Upper lobe of left lung (tissue), 6 donors: ENCODE results near the gene PKLR. TPM values are rescaled to one million over a fixed set of nuclear protein-coding genes. Genes with fewer than 3 reads are reported as not detected.

ENCODE experiments used
- ATAC-seq, 2 donors: fragments of 200-7000 bp; cut with Tn5 transposase; one replicate each; pipeline ENCODE4 v1.9.1; 2022; ENCODE audit warnings: mild to moderate bottlenecking in 2 of 2, moderate library complexity in 2 of 2; ENCODE audit not compliant: low FRiP score in 2 of 2
- DNase-seq, 2 donors: peaks; one replicate each; pipeline ENCODE4 v3.0.0-alpha.2; 2019 to 2020
- H3K27ac ChIP-seq, 4 donors: fragments of 200-600 bp; sonication (generic); one replicate each; pipeline ENCODE4 v1.5.1; 2016 to 2019
- H3K27me3 ChIP-seq, 4 donors: fragments of 200-600 bp; sonication (generic); one replicate each; pipeline ENCODE4 v1.5.1; 2017 to 2019
- H3K36me3 ChIP-seq, 4 donors: fragments of 200-600 bp; sonication (generic); one replicate each; pipeline ENCODE4 v1.5.1; 2016 to 2019
- H3K4me1 ChIP-seq, 4 donors: fragments of 200-600 bp; sonication (generic); one replicate each; pipeline ENCODE4 v1.5.1; 2018 to 2019
- H3K4me3 ChIP-seq, 4 donors: fragments of 200-600 bp; sonication (generic); one replicate each; pipeline ENCODE4 v1.5.1; 2017 to 2019; ENCODE audit warnings: mild to moderate bottlenecking in 2 of 4, moderate library complexity in 1 of 4
- H3K9me3 ChIP-seq, 4 donors: fragments of 200-600 bp; sonication (generic); one replicate each; pipeline ENCODE4 v1.5.1; 2018 to 2019
- EP300 ChIP-seq, 4 donors: sonication (generic); formaldehyde crosslinking; IDR thresholded peaks; one replicate each; pipeline ENCODE4 v1.5.1; 2017; ENCODE audit warnings: antibody characterized with exemption in 4 of 4, control low read depth in 2 of 4
- POLR2A ChIP-seq, 4 donors: fragments of 450-650 bp; IDR thresholded peaks; one replicate each; pipeline ENCODE4 v1.5.1; 2016 to 2017; ENCODE audit warnings: antibody characterized with exemption in 4 of 4, mild to moderate bottlenecking in 2 of 4
- POLR2AphosphoS5 ChIP-seq, 2 donors: sonication (generic); formaldehyde crosslinking; IDR thresholded peaks; one replicate each; pipeline ENCODE4 v1.5.1; 2017; ENCODE audit warnings: antibody characterized with exemption in 2 of 2
- WGBS, 2 donors: methylation state at CpG; one replicate each; pipeline ENCODE4 v1.1.5; 2017 to 2018; 5-methylcytosine and 5-hydroxymethylcytosine counted together
- total RNA-seq, 6 donors: library from RNA; depleted of rRNA in 4 of 6; stranded (reverse); fragments of >200 nt in 4 of 6; gene quantifications; one replicate each; pipeline versions ENCODE4 v1.1.0 to v1.2.1, GENCODE V29; 2016 to 2021
- TF ChIP-seq, protein P1 (sequence below), 6 experiments: fragments of 450-650 bp in 4 of 6; fragments of 200-600 bp in 2 of 6; sonication (generic) in 2 of 6; IDR thresholded peaks; one replicate each; pipeline ENCODE4 v1.5.1; 2016 to 2019; ENCODE audit warnings: antibody characterized with exemption in 6 of 6
- donor health status: DM: no; HTN: no; CAD: no; lungs with moderate emphysema.
- donor health status: DM: no; HTN: yes; CAD: no; lungs with severe emphysema.

PKLR gene
- total RNA-seq, 6 donors from 2014 or later = 0.14 to 0.17 TPM; not detected in 4

DNA sequence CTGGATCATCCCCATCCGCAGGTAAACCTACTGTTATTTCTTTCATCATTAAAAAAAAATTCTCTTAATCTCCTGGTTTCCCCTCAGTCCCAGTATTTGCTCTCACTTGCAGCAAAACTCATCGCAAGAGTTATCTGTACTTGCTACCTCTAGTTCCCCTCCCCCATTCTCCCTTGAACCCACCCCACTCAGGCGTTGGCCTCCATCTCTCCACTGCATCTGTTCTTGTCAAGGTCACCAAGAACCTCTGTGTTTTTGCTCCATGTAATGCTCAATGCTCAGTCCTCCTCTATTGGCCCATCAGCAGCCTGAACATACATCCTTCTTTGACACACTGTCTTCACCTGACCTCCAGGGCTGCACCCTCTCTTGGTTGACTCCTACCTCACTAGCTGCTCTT is 4.6 kb downstream of the PKLR start:
- Histone ChIP-seq H3K27me3 (peaks cover 0 to 15% (median 7%) of the 10 kb centered on the region in 4 donors), H3K27ac (no peak overlapping the region), H3K9me3 (no peaks in the 10 kb centered on the region), H3K4me1 (peaks cover 0 to 10% (median 7%) of the 10 kb centered on the region in 4 donors), H3K4me3 (no peak overlapping the region), H3K36me3 (no peaks in the 10 kb centered on the region)
- 84 to 89% methylated on average over 3 of the region's 3 CpGs for WGBS, 2 donors
- DNase-seq (no peak), ATAC-seq (no peak)
- TF ChIP-seq EP300 (IDR thresholded peaks at IDR 0.05) = no peak
- no peak for TF ChIP-seq POLR2A (IDR thresholded peaks at IDR 0.05)
- TF ChIP-seq POLR2AphosphoS5 (IDR thresholded peaks at IDR 0.05) = no peak
- TF ChIP-seq, protein P1, sequence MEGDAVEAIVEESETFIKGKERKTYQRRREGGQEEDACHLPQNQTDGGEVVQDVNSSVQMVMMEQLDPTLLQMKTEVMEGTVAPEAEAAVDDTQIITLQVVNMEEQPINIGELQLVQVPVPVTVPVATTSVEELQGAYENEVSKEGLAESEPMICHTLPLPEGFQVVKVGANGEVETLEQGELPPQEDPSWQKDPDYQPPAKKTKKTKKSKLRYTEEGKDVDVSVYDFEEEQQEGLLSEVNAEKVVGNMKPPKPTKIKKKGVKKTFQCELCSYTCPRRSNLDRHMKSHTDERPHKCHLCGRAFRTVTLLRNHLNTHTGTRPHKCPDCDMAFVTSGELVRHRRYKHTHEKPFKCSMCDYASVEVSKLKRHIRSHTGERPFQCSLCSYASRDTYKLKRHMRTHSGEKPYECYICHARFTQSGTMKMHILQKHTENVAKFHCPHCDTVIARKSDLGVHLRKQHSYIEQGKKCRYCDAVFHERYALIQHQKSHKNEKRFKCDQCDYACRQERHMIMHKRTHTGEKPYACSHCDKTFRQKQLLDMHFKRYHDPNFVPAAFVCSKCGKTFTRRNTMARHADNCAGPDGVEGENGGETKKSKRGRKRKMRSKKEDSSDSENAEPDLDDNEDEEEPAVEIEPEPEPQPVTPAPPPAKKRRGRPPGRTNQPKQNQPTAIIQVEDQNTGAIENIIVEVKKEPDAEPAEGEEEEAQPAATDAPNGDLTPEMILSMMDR (IDR thresholded peaks at IDR 0.05) = no peak

DNA sequence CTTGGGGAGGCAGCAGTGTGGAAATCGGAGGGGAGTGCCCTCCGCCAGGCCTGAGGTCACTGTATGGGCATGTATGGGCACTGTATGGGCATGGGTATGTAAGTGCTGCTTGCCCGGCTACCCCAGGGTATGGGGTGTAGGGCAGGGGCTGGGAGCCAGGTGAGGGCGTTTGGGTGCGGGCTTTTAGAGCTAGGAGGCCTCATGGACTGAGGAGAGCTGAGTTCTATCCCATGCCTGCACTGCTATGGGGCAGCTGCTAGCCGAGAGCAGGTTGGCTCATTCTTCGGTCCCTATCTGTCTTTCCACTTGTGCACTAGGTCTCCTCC is 5.3 kb downstream of the PKLR start:
- Histone ChIP-seq H3K9me3 (no peaks in the 10 kb centered on the region), H3K27me3 (peaks cover 0 to 15% (median 7%) of the 10 kb centered on the region in 4 donors), H3K27ac (no peak overlapping the region), H3K4me3 (no peak overlapping the region), H3K4me1 (peaks cover 0 to 10% (median 7%) of the 10 kb centered on the region in 4 donors), H3K36me3 (no peaks in the 10 kb centered on the region)
- TF ChIP-seq POLR2A (IDR thresholded peaks at IDR 0.05) = no peak
- TF ChIP-seq EP300 (IDR thresholded peaks at IDR 0.05) = no peak
- no peak for TF ChIP-seq POLR2AphosphoS5 (IDR thresholded peaks at IDR 0.05)
- TF ChIP-seq, protein P1 (IDR thresholded peaks at IDR 0.05) = no peak
- 75 to 85% methylated on average over 6 to 7 of the region's 7 CpGs for WGBS, 2 donors
- peak in 1 of 2 donors; percentile 24 for ATAC-seq
- peak in 1 of 2 donors; percentile 32 for DNase-seq

DNA sequence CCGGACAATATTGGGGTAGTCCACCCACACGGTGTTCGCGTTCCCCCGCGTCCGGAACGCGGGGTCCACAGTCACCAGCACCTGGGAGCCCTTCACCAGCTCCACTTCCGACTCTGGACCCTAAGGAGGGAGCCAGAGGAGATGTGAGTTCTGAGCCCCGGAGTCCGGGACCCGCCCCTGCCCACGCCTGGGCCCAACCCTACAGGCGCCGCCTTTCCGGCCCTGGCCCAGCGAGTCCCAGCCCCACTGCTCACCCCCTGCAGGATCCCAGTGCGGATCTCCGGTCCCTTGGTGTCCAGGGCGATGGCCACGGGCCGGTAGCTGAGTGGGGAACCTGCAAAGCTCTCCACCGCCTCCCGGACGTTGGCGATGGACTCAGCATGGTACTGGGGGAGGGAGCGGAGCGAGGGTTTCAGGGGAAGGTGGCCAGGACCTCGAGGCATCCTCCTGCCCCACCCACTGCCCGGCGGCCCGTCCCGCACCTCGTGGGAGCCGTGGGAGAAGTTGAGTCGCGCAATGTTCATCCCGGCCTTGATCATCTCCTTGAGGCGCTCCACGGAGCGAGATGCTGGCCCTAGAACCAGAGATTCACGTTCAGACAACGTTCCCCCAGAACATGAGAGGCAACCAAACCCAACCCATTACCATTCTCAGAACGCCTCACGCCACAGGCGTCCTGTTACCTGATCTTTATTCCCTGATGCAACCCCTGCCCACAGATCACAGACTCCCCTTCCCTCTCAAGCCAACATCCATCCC is 5.9 kb downstream of the PKLR start:
- H3K27me3 ChIP-seq = peaks cover 0 to 15% (median 7%) of the 10 kb centered on the region in 4 donors
- H3K27ac ChIP-seq = no peak overlapping the region
- TF ChIP-seq EP300 (IDR thresholded peaks at IDR 0.05) (no peak), POLR2AphosphoS5 (IDR thresholded peaks at IDR 0.05) (no peak), POLR2A (IDR thresholded peaks at IDR 0.05) (no peak)
- TF ChIP-seq, protein P1 (IDR thresholded peaks at IDR 0.05) = no peak
- no peaks in the 10 kb centered on the region for H3K9me3 ChIP-seq
- peak in 1 of 2 donors; percentile 82 for DNase-seq
- no peak overlapping the region for H3K4me3 ChIP-seq
- ATAC-seq = peak in 1 of 2 donors; percentile 57
- 20 to 26% methylated on average over 17 to 30 of the region's 47 CpGs for WGBS, 2 donors
- peaks cover 0 to 10% (median 7%) of the 10 kb centered on the region in 4 donors for H3K4me1 ChIP-seq
- H3K36me3 ChIP-seq = no peaks in the 10 kb centered on the region

DNA sequence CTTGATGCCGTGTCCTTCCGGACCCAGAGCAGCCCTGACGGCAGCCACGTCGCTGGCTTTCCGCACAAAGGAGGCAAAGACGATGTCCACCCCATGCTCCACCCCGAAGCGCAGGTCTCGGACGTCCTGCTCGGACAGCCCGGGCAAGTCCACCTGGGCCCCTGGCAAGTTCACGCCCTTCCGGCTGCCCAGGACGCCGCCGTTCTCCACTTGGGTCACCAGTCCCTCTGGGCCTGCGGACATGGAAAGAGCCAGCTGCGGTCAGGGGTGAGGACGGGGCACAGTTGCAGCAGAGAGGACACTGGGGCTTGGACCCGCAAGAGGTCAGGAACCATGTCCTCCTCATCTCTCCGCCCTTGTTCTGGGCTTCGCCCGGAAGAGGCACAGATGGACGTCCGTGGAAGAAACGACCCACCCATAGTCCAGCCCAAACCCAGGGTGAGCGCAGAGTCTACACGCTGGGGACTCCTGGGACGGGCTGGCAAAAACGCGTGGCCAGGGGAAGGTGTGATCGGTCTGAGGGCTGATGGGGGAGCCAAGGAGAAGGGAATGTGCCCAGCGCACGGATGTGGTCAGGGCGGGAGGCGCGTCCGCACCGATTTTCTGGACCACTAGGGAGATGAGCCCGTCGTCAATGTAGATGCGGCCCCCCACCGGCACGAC is 6.6 kb downstream of the PKLR start:
- no peaks in the 10 kb centered on the region for H3K36me3 ChIP-seq
- peak in 1 of 2 donors; percentile 81 for DNase-seq
- ATAC-seq = peak in 1 of 2 donors; percentile 38
- no peak for TF ChIP-seq POLR2A (IDR thresholded peaks at IDR 0.05)
- TF ChIP-seq, protein P1 (IDR thresholded peaks at IDR 0.05) = no peak
- no peak overlapping the region for H3K27ac ChIP-seq
- peaks cover 0 to 15% (median 7%) of the 10 kb centered on the region in 4 donors for H3K27me3 ChIP-seq
- peaks cover 0 to 10% (median 7%) of the 10 kb centered on the region in 4 donors for H3K4me1 ChIP-seq
- H3K4me3 ChIP-seq = no peak overlapping the region
- WGBS, 2 donors = 40 to 49% methylated on average over 15 to 46 of the region's 46 CpGs
- H3K9me3 ChIP-seq = no peaks in the 10 kb centered on the region
